Activated CD4-positive, CD25-positive, alpha-beta regulatory T cell treated with anti-CD3 and anti-CD28 coated beads, Interleukin-2, amount 50 U/mL, for 72 hours (primary cell): ENCODE measurements around the gene ADGRF1.
"Not testable (repeated sequence)": the region's sequence is repeated elsewhere in the genome, so short reads cannot be mapped to it uniquely, and the experiment has no call there.

Experiments
- DNase-seq: peaks from one replicate; pipeline ENCODE4 v3.0.0; 2021

ADGRF1 gene

GRCh38 chr6:47019941-47020340, 22.2 kb downstream of the ADGRF1 start:
- no peak for DNase-seq

- DNase-seq, result no peak
These were observed 25.2 kb downstream of the ADGRF1 start for GRCh38 chr6:47016909-47017308.

- no peak for DNase-seq
These were observed 25.9 kb downstream of the ADGRF1 start for GRCh38 chr6:47016261-47016660.

- no peak for DNase-seq
These were observed 27.7 kb downstream of the ADGRF1 start for GRCh38 chr6:47014401-47014800.

GRCh38 chr6:47009583-47009982, 32.5 kb downstream of the ADGRF1 start:
- no peak for DNase-seq

GRCh38 chr6:47008397-47008763, 33.8 kb downstream of the ADGRF1 start:
- DNase-seq, result no peak

- no peak for DNase-seq
These were observed 34.3 kb downstream of the ADGRF1 start for GRCh38 chr6:47007657-47008396.

- DNase-seq, result no peak
These were observed 36.6 kb downstream of the ADGRF1 start for GRCh38 chr6:47005486-47005885.

- no peak for DNase-seq
These were observed 37.7 kb downstream of the ADGRF1 start for GRCh38 chr6:47004463-47004862.

GRCh38 chr6:47000842-47001241, 41.3 kb downstream of the ADGRF1 start:
- no peak for DNase-seq

- no peak for DNase-seq
These were observed 43.6 kb downstream of the ADGRF1 start for GRCh38 chr6:46998436-46999017.

GRCh38 chr6:46997646-46998045, 44.5 kb downstream of the ADGRF1 start:
- DNase-seq, result no peak

GRCh38 chr6:46996860-46997641, 45.1 kb downstream of the ADGRF1 start:
- DNase-seq, result no peak

- DNase-seq, result no peak
These were observed 47.2 kb downstream of the ADGRF1 start for GRCh38 chr6:46994933-46995332.

- no peak for DNase-seq
These were observed 48.3 kb downstream of the ADGRF1 start for GRCh38 chr6:46993846-46994245.

GRCh38 chr6:46992391-46992790, 49.7 kb downstream of the ADGRF1 start:
- not testable (repeated sequence) for DNase-seq

- DNase-seq, result not testable (repeated sequence)
These were observed 51.2 kb downstream of the ADGRF1 start for GRCh38 chr6:46990818-46991510.

- DNase-seq, result no peak
These were observed 52.0 kb downstream of the ADGRF1 start for GRCh38 chr6:46990031-46990644.

- DNase-seq, result no peak
These were observed 52.7 kb downstream of the ADGRF1 start for GRCh38 chr6:46989398-46989797.

- no peak for DNase-seq
These were observed 56.2 kb downstream of the ADGRF1 start for GRCh38 chr6:46985943-46986342.

- no peak for DNase-seq
These were observed 59.1 kb downstream of the ADGRF1 start for GRCh38 chr6:46983007-46983411.

GRCh38 chr6:46979206-46979605, 62.9 kb downstream of the ADGRF1 start:
- DNase-seq, result no peak

- no peak for DNase-seq
These were observed 67.3 kb downstream of the ADGRF1 start for GRCh38 chr6:46974786-46975185.
